RWPE2 (cell line): ENCODE results near the gene C15orf39.

Experiments used
- ATAC-seq: fragments of 200-7000 bp; cut with Tn5 transposase; 3 replicates; pipeline ENCODE4 v1.9.1; 2021; ENCODE audit warnings: low read depth
- DNase-seq: peaks from one replicate; pipeline ENCODE4 v3.0.0-alpha.2; 2020; ENCODE audit warnings: low spot score
- H3K27ac ChIP-seq: fragments of 450-650 bp; 2 replicates; pipeline ENCODE4 v1.5.1; 2017; ENCODE audit warnings: mild to moderate bottlenecking; ENCODE audit not compliant: poor library complexity, severe bottlenecking
- H3K27me3 ChIP-seq: fragments of 250-450 bp; sonication (Bioruptor Pico); 2 replicates; pipeline ENCODE4 v1.5.1; 2021; ENCODE audit warnings: mild to moderate bottlenecking, moderate library complexity; ENCODE audit not compliant: insufficient read depth, poor library complexity, severe bottlenecking
- H3K36me3 ChIP-seq: fragments of 250-450 bp; sonication (Bioruptor Pico); 2 replicates; pipeline ENCODE4 v1.5.1; 2020; ENCODE audit warnings: low read depth, mild to moderate bottlenecking, moderate library complexity
- H3K4me1 ChIP-seq: fragments of 250-450 bp; sonication (Bioruptor Pico); 2 replicates; pipeline ENCODE4 v1.5.1; 2021; ENCODE audit warnings: mild to moderate bottlenecking, moderate library complexity; ENCODE audit not compliant: insufficient read depth, poor library complexity, severe bottlenecking
- H3K4me3 ChIP-seq: fragments of 250-450 bp; sonication (Bioruptor Pico); 2 replicates; pipeline ENCODE4 v1.5.1; 2021; ENCODE audit warnings: mild to moderate bottlenecking, moderate library complexity; ENCODE audit not compliant: severe bottlenecking
- H3K9me3 ChIP-seq: fragments of 250-450 bp; sonication (Bioruptor Pico); 2 replicates; pipeline ENCODE4 v1.5.1; 2021; ENCODE audit warnings: mild to moderate bottlenecking, moderate library complexity; ENCODE audit not compliant: severe bottlenecking
- TF ChIP-seq, protein P1 (sequence below): fragments of 450-650 bp; IDR thresholded peaks from one replicate; pipeline ENCODE4 v1.5.1; 2017; ENCODE audit warnings: mild to moderate bottlenecking, moderate library complexity; ENCODE audit not compliant: poor library complexity, severe bottlenecking

The C15orf39 gene

DNA sequence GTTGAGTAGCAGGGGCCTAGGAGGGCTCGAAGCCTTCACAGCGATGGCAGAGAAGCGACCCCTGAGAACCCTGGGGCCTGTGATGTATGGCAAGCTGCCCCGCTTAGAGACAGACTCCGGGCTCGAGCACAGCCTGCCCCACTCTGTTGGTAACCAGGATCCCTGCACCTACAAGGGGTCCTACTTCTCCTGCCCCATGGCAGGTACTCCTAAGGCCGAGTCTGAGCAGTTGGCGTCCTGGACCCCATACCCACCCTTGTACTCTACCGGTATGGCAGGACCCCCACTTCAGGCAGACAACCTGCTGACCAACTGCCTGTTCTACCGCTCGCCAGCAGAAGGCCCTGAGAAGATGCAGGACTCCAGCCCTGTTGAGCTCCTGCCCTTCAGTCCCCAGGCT is 4.3 kb downstream of the C15orf39 start:
- Histone ChIP-seq H3K4me3 (no peak overlapping the region), H3K27ac (no peak overlapping the region), H3K9me3 (no peaks in the 10 kb centered on the region), H3K27me3 (no peaks in the 10 kb centered on the region), H3K4me1 (peaks cover 12% of the 10 kb centered on the region), H3K36me3 (peaks cover 48% of the 10 kb centered on the region)
- ATAC-seq (no peak), DNase-seq (peak; percentile 68)
- TF ChIP-seq, protein P1, sequence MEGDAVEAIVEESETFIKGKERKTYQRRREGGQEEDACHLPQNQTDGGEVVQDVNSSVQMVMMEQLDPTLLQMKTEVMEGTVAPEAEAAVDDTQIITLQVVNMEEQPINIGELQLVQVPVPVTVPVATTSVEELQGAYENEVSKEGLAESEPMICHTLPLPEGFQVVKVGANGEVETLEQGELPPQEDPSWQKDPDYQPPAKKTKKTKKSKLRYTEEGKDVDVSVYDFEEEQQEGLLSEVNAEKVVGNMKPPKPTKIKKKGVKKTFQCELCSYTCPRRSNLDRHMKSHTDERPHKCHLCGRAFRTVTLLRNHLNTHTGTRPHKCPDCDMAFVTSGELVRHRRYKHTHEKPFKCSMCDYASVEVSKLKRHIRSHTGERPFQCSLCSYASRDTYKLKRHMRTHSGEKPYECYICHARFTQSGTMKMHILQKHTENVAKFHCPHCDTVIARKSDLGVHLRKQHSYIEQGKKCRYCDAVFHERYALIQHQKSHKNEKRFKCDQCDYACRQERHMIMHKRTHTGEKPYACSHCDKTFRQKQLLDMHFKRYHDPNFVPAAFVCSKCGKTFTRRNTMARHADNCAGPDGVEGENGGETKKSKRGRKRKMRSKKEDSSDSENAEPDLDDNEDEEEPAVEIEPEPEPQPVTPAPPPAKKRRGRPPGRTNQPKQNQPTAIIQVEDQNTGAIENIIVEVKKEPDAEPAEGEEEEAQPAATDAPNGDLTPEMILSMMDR: no peak

- Histone ChIP-seq H3K27ac (no peak overlapping the region), H3K36me3 (peaks cover 58% of the 10 kb centered on the region), H3K27me3 (no peaks in the 10 kb centered on the region), H3K4me1 (peaks cover 10% of the 10 kb centered on the region), H3K9me3 (no peaks in the 10 kb centered on the region), H3K4me3 (no peak overlapping the region)
- no peak for ATAC-seq
- peak; percentile 75 for DNase-seq
- TF ChIP-seq, protein P1: no peak
These were observed 5.3 kb downstream of the C15orf39 start for GRCh38 chr15:75206803-75207617.

- TF ChIP-seq, protein P1: no peak
- DNase-seq (peak; percentile 65), ATAC-seq (no peak)
- Histone ChIP-seq H3K27ac (no peak overlapping the region), H3K27me3 (no peaks in the 10 kb centered on the region), H3K4me3 (no peak overlapping the region), H3K9me3 (no peaks in the 10 kb centered on the region), H3K4me1 (peaks cover 10% of the 10 kb centered on the region), H3K36me3 (peaks cover 67% of the 10 kb centered on the region)
These were observed 6.2 kb downstream of the C15orf39 start for GRCh38 chr15:75207618-75208500.

- H3K4me1 ChIP-seq: peaks cover 9% of the 10 kb centered on the region
- H3K36me3 ChIP-seq: peaks cover 68% of the 10 kb centered on the region
- H3K27ac ChIP-seq: no peak overlapping the region
- no peaks in the 10 kb centered on the region for H3K27me3 ChIP-seq
- ATAC-seq: no peak
- DNase-seq: peak; percentile 75
- TF ChIP-seq, protein P1: no peak
- H3K4me3 ChIP-seq: no peak overlapping the region
- H3K9me3 ChIP-seq: no peaks in the 10 kb centered on the region
These were observed 7.0 kb downstream of the C15orf39 start for GRCh38 chr15:75208501-75209288.
